GM19467 (cell line): Measurements from ENCODE around the gene HAUS6.
"Not testable (repeated sequence)": the region's sequence is repeated elsewhere in the genome, so short reads cannot be mapped to it uniquely, and the experiment has no call there.

ENCODE experiments used
- ATAC-seq: cut with Tn5 transposase; IDR thresholded peaks from one replicate; pipeline ENCODE4 v1.9.1; 2021; ENCODE audit warnings: mild to moderate bottlenecking, moderate library complexity; ENCODE audit not compliant: unreplicated experiment

The HAUS6 gene

DNA sequence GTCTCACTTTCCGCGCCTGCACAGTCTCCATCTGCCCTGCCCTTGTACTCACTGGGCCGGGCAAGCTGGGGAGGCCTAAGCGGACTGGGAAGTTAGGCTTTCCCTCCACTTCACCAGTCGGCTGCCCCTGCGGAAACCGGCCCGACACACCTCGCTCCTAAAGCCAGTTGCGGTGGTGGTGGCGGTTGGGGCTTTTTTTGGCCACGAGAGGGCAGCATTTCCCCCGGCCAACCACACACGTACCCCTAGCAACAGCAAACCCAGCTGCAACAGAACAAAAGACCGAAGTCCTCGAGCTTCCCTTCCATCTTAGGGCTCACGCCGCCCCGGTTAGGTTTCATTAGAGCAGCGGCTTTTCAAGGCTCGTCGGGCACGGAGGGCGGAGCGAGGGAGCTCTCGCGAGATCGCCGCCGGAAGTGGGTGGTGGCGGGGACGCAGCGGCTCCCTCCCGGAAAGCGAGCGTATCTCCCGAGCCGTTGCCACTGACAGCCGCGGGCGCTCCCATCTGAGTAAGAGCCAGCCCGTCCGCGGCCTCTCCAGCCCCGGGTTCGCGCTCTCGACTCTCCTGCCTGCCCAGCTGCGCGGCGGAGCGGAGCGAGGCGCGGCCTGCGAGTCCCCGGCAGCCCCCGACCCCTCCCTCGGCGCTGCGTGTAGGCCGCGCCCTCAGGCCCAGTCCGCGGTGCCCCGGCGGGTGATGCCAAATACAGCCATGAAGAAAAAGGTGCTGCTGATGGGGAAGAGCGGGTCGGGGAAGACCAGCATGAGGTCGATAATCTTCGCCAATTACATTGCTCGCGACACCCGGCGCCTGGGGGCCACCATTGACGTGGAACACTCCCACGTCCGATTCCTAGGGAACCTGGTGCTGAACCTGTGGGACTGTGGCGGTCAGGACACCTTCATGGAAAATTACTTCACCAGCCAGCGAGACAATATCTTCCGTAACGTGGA is 53.5 kb downstream of the HAUS6 start, which contains the start of gene RRAGA:
RRAGA (plus strand) TSS at position 462 of the 951 bp plus-strand sequence; CDS start at position 695, 233 bp downstream.
- peak; percentile 90 for ATAC-seq

- no peak for ATAC-seq
These were observed 66.1 kb downstream of the HAUS6 start for GRCh38 chr9:19036611-19037010.

DNA sequence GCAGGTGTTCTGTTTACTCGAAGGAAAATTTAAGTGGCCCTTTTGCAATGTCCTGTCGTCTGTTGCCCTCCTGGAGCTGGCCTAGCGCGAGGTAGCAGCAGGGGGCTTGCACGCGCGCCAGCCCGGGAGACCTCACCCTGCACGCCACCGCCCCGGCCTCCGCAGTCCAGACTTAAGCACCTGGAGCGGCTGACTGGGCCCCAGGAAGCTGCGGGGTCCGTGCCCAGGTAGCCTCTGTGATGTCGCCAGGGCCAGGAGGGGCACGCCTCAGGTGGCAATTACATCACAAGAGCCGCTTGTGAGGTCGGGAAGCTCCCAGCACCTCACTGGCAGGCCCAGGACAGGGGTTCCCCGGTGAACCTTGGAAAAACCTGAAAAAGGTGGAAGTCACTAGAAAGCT is 69.7 kb downstream of the HAUS6 start, which contains the start of gene SAXO1:
SAXO1 (minus strand) TSS at position 195 of the 400 bp plus-strand sequence. CDS start 301 bp downstream, outside the sequence.
- no peak for ATAC-seq

GRCh38 chr9:19032406-19032805 is 70.3 kb downstream of the HAUS6 start:
- ATAC-seq, result no peak

- ATAC-seq, result no peak
These were observed 71.8 kb downstream of the HAUS6 start for GRCh38 chr9:19030899-19031298.

- peak; percentile 68 for ATAC-seq
These were observed 73.8 kb downstream of the HAUS6 start for GRCh38 chr9:19028835-19029451.

GRCh38 chr9:19027825-19028224 is 74.9 kb downstream of the HAUS6 start:
- ATAC-seq, result no peak

DNA sequence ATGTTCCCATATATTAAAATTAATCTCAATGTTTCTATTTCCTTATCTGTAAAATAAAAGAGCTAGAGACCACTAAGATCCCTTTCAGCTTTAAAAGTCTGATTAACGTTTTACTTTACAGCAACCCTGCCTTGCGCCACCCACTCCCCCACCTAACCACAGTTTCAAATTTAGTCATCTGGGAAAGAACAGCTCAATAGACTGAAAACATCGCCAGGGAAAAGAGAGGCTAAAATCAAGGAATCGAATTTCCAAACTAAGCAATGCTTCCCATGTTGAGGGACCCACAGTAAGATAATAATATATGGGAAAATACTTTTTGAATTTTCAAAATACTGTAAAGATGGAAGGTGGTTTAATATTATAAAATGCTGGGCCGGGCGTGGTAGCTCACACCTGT is 76.3 kb downstream of the HAUS6 start:
- no peak for ATAC-seq

- ATAC-seq, result no peak
These were observed 79.6 kb downstream of the HAUS6 start for GRCh38 chr9:19023078-19023477.

DNA sequence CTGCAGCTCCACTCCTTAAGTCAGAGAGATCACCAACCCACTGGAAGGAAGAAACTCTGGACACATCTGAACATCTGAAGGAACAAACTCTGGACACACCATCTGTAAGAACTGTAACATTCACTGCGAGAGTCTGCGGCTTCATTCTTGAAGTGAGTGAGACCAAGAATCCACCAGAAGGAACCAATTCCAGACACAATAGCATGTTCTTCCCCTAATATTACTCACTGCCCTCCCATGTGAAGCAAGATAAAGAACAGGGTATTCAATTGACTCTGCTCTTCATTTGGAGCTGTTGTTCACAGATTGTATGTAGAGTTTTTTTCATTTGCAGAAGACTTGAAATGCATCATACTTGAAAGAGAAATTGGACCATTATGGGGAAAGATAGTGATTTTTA is 80.5 kb downstream of the HAUS6 start:
- ATAC-seq, result no peak

DNA sequence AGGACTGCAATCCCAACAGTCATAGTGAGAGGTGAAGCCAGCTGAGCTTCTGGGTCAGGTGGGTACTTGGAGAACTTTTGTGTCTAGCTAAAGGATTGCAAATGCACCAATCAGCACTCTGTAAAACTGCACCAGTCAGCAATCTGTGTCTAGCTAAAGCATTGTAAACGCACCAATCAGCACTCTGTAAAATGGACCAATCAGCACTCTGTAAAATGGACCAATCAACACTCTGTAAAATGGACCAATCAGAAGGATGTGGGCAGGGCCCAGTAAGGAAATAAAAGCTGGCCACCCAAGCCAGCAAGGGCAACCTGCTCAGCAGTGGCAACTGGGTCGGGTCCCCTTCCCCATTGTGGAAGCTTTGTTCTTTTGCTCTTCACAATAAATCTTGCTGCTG is 81.1 kb downstream of the HAUS6 start:
- not testable (repeated sequence) for ATAC-seq

GRCh38 chr9:19020886-19021455 is 81.7 kb downstream of the HAUS6 start:
- no peak for ATAC-seq

GRCh38 chr9:19018201-19018600 is 84.5 kb downstream of the HAUS6 start:
- no peak for ATAC-seq

GRCh38 chr9:19009391-19009965 is 93.2 kb downstream of the HAUS6 start:
- no peak for ATAC-seq
